Osteocyte (in vitro differentiated cells): ENCODE measurements around the gene NECTIN1. TPM values are rescaled to one million over a fixed set of nuclear protein-coding genes. Genes with fewer than 3 reads are reported as not detected.

Experiments
- DNase-seq: peaks from one replicate; pipeline ENCODE4 v3.0.0; 2021; ENCODE audit warnings: mixed read lengths; ENCODE audit not compliant: unreplicated experiment; ENCODE audit errors: extremely low spot score
- H3K27ac Mint-ChIP-seq: one replicate; pipeline ENCODE4 v1.8.0; 2021; ENCODE audit warnings: mild to moderate bottlenecking, mixed read lengths; ENCODE audit not compliant: unreplicated experiment
- H3K27me3 Mint-ChIP-seq: one replicate; pipeline ENCODE4 v1.8.0; 2021; ENCODE audit warnings: mixed read lengths; ENCODE audit not compliant: unreplicated experiment
- H3K36me3 Mint-ChIP-seq: one replicate; pipeline ENCODE4 v1.8.0; 2021; ENCODE audit warnings: mixed read lengths; ENCODE audit not compliant: unreplicated experiment
- H3K4me1 Mint-ChIP-seq: one replicate; pipeline ENCODE4 v1.8.0; 2021; ENCODE audit warnings: mixed read lengths; ENCODE audit not compliant: unreplicated experiment
- H3K4me3 Mint-ChIP-seq: one replicate; pipeline ENCODE4 v1.8.0; 2021; ENCODE audit warnings: mild to moderate bottlenecking, moderate library complexity, mixed read lengths; ENCODE audit not compliant: unreplicated experiment
- H3K9me3 Mint-ChIP-seq: one replicate; pipeline ENCODE4 v1.8.0; 2021; ENCODE audit warnings: mixed read lengths; ENCODE audit not compliant: unreplicated experiment
- CTCF ChIP-seq: fragments of 200-600 bp; sonication (generic); IDR thresholded peaks from 2 replicates; pipeline ENCODE4 v1.5.0; 2021; ENCODE audit warnings: antibody characterized with exemption, mild to moderate bottlenecking, moderate library complexity
- long read RNA-seq: library from polyadenylated mRNA; unstranded; transcript quantifications from one replicate; pipeline ENCODE4 v2.0.0, GENCODE V29; 2021
- total RNA-seq: library from RNA; stranded (reverse); gene quantifications from 2 replicates; pipeline ENCODE4 v1.2.1, GENCODE V29; 2021

Gene NECTIN1, protein sequence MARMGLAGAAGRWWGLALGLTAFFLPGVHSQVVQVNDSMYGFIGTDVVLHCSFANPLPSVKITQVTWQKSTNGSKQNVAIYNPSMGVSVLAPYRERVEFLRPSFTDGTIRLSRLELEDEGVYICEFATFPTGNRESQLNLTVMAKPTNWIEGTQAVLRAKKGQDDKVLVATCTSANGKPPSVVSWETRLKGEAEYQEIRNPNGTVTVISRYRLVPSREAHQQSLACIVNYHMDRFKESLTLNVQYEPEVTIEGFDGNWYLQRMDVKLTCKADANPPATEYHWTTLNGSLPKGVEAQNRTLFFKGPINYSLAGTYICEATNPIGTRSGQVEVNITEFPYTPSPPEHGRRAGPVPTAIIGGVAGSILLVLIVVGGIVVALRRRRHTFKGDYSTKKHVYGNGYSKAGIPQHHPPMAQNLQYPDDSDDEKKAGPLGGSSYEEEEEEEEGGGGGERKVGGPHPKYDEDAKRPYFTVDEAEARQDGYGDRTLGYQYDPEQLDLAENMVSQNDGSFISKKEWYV
- total RNA-seq = 7.2 and 9.5 TPM in 2 replicates
- long read RNA-seq = 0 reads

GRCh38 chr11:119728651-119729580 lies at the start of gene NECTIN1:
NECTIN1 (minus strand) TSS chr11:119729200; CDS start chr11:119728553, 647 bp downstream.
- no peaks in the 10 kb centered on the region for H3K36me3 Mint-ChIP-seq
- peak within 1 kb of the TSS; percentile 88 for H3K4me3 Mint-ChIP-seq
- peak within 1 kb of the TSS; percentile 79 for H3K27ac Mint-ChIP-seq
- peak; percentile 96 for DNase-seq
- peaks cover 5% of the 10 kb centered on the region for H3K27me3 Mint-ChIP-seq
- H3K9me3 Mint-ChIP-seq = peaks cover 6% of the 10 kb centered on the region
- TF ChIP-seq CTCF = peak; percentile 100
- peaks cover 20% of the 10 kb centered on the region for H3K4me1 Mint-ChIP-seq

GRCh38 chr11:119778391-119779194 lies 49.6 kb upstream of the NECTIN1 start:
- no peak overlapping the region for H3K27ac Mint-ChIP-seq
- no peak overlapping the region for H3K4me3 Mint-ChIP-seq
- DNase-seq = no peak
- H3K36me3 Mint-ChIP-seq = peaks cover 2% of the 10 kb centered on the region
- H3K4me1 Mint-ChIP-seq = no peaks in the 10 kb centered on the region
- H3K27me3 Mint-ChIP-seq = peaks cover 19% of the 10 kb centered on the region
- TF ChIP-seq CTCF = no peak
- no peaks in the 10 kb centered on the region for H3K9me3 Mint-ChIP-seq

DNA sequence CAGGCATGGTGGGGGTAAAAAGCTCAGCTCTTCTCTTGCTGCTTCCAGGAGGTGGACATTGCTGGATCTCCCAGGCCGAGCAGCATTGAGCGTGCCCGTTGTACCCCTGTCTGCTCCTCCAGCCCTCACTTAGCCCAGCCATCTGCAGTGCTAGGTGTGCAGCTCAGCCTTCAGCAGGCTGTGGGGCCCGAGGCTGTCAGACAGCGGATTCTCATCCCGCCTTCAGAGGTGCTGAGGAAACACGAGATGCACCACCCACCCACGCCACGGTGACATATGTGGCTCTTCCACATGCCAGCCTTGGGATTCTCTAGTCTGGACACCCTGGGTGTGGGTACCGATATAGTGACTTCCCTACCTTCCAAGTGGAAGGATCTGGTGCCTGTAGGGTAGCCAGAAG lies 48.9 kb upstream of the NECTIN1 start:
- peaks cover 19% of the 10 kb centered on the region for H3K27me3 Mint-ChIP-seq
- H3K36me3 Mint-ChIP-seq = peaks cover 2% of the 10 kb centered on the region
- no peak overlapping the region for H3K27ac Mint-ChIP-seq
- DNase-seq = no peak
- no peak for TF ChIP-seq CTCF
- H3K9me3 Mint-ChIP-seq = no peaks in the 10 kb centered on the region
- no peak overlapping the region for H3K4me3 Mint-ChIP-seq
- no peaks in the 10 kb centered on the region for H3K4me1 Mint-ChIP-seq

DNA sequence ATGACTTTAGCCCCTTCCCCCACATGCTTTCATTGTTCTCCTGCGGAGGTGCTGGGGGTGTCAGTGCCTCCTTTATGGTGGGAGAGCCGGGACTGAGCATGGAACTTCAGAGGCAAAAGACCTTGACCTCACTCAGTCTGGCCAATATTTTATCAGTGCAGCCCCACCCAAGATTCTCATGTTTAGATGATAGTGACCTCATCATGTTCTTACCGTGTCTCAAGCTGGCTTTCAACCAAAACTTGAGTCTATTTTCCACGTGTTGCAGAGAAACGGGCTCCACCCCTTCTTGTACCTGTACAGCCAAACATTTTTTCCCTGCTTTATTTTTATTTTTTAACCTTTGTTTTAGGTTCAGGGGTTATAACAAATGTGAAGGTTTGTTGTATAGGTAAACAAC lies 47.7 kb upstream of the NECTIN1 start:
- H3K4me3 Mint-ChIP-seq = no peak overlapping the region
- no peak for TF ChIP-seq CTCF

More for the DNA sequence above, 47.7 kb upstream of the NECTIN1 start:
- Mint-ChIP-seq H3K9me3 (no peaks in the 10 kb centered on the region), H3K27ac (no peak overlapping the region), H3K4me1 (no peaks in the 10 kb centered on the region), H3K27me3 (peaks cover 12% of the 10 kb centered on the region), H3K36me3 (no peaks in the 10 kb centered on the region)
- no peak for DNase-seq
